Measurements from ENCODE around the gene MYCBPAP.
A peak's percentile ranks its signal among the peaks of the same experiment; 100 is the strongest.

Gene MYCBPAP, protein sequence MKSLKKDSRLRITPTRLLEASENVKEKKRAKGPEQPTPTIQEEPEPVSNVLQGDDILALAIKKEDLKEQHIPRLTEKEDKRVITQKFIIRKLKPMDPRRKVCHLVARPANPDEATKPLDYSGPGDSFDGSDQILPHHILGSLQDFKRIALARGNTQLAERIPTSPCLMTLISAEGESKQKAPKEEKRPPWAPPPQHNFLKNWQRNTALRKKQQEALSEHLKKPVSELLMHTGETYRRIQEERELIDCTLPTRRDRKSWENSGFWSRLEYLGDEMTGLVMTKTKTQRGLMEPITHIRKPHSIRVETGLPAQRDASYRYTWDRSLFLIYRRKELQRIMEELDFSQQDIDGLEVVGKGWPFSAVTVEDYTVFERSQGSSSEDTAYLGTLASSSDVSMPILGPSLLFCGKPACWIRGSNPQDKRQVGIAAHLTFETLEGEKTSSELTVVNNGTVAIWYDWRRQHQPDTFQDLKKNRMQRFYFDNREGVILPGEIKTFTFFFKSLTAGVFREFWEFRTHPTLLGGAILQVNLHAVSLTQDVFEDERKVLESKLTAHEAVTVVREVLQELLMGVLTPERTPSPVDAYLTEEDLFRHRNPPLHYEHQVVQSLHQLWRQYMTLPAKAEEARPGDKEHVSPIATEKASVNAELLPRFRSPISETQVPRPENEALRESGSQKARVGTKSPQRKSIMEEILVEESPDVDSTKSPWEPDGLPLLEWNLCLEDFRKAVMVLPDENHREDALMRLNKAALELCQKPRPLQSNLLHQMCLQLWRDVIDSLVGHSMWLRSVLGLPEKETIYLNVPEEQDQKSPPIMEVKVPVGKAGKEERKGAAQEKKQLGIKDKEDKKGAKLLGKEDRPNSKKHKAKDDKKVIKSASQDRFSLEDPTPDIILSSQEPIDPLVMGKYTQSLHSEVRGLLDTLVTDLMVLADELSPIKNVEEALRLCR

DNA sequence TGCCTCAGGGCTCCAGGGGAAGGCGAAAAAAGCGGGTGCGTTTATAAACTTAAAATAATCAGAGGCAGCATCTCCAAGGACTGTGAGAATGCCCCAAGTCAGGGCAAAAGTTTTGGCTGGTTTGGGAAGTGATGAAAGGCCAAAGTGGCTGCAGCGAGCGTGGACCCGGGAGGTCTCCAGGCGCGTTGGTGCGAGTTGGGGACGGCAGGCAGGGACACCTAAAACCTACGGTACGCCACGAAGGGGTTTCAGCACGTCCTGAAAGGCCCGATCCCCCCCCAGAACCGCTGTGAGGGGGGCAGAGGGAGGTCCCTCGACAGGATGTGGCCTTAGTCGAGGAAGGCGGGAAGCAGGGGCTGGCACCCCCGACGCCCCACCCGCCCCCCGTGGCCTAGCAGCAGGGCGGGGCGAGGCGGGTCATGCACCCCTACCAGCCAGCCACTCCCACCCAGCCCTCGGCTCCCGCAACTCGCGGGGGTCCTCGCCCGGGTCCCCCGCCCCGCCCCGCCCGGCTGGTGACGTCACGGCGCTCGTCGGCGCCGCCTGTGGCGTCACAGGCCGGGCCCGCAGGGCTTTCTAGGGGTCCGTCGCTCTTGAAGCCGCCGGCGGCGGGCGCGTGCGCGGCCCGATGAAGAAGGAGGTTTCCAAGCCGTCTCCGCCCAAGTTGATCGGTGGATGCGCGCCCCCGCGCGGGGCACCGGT lies at the start of gene MYCBPAP:
TSS of gene MYCBPAP (plus strand) at position 569 of the 702 bp plus-strand sequence. CDS start 236 bp downstream, outside the sequence.
- DNase-seq, result peak; percentile 93

DNA sequence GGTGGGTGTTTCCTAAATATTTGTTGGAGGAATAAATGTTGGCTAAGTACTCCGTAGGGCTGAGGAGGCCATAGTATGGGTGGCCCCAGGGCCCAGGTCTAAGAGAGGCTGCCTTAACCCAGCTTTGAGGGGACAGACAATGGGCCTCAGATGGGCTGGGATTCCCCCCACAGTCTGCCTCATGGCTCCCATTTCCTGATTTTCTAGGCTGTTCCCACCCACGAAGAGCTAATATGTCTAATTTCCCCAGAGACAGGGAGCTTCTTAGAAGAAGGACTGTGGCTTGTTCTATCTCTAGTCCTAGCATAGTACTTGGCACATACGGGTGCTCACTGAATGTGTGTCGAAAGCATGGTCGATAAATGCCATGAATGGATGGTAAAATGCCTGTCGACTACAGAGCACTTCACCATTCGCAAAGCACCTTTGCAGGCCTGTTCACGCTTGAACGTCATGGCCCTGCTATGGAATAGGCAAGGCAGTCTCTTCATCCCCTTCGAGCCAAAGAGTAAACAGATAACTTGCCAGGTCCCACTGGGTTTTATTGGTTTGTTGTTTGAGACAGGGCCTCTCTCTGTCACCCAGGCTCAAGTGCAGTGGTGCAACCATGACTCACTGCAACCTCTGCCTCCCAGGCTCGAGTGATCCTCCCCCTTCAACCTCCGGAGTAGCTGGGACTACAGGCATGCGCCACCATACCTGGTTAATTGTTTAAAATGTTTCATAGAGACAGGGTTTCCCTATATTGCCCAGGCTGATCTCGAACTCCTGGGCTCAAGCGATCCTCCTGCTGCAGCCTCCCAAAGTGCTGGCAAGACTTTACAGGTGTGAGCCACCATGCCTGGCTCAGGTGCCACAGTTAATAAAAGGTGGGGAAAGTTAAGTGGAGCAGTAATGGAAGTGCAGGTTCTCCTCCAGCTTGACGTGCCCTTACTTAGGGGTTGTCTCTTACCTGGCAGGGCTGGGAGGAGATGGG lies 49.2 kb upstream of the MYCBPAP start:
- DNase-seq, result no peak

DNA sequence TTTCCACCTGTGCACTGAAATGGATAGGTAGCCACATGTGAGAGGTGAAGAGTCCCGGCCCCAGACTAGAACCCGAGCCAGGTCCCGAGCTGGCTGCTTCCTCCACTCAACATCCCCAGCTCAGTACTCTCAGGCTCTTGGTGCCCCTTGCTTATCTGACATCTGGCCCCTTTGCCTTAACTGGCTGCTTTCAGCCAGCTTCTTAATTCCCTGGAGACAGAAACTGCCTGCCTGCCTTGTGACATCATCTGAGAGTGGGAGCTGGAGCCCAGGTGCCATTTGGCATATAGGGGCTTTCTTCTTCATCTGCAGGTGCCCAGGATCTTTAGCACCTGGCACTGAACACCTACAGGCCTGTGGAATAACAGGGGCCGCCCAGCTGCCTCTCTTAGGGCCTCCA lies 48.5 kb upstream of the MYCBPAP start:
- no peak for DNase-seq

DNA sequence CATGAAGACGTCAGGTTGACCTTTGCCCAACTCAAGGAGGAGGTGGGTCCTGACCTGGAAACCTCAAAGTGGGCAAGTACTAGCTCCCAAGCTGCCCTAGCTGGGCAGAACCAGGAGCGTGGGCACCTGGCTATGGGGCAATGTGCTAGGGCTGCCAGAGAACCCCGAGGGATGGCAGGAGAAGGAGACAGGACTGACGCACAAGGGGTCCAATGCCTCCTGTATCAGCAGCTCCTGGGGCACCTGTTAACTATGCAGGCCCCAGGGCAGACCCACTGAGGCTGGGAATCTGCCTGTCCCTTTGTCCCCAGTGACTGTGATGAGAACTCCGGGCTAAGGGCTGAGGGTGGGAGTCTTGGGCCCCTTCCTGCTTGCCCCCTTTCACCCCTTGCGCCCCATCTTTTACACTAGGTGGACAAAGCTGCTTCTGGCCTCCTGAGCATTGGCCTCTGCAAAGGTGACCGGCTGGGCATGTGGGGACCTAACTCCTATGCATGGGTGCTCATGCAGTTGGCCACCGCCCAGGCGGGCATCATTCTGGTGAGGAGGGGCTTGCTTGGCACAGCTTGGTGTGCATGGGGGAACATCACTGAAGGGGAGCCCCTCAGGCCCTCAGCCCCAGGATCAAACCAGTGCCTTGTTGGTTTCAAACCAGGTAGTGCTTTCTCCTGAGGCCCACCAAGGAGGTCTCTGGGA lies 47.3 kb upstream of the MYCBPAP start:
- no peak for DNase-seq

DNA sequence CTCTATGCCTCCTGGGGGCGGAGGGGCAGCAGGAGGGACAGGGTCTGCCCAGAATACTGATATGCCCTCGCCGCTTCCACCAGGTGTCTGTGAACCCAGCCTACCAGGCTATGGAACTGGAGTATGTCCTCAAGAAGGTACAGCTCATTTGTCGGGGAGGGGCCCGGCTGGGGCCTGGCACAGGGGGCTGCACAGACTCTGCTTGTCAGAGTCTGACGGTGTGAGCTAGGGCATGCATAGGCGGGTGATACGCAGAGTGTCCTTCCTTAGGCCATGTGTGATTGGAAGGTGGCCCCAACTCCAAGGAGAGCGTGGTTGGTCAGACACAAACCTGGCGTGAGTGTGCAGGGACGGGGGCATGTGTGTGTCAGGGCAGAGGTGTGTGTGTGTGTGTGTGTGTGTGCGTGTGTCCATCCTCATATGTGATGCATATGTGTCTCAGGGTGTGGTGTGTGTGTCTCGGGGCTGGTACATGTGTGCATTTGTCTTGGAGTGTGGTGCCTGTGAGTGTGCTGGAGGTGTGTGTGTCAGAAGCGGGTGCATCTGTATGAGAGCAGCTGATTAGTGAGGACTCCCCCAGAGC lies 46.6 kb upstream of the MYCBPAP start:
- no peak for DNase-seq

DNA sequence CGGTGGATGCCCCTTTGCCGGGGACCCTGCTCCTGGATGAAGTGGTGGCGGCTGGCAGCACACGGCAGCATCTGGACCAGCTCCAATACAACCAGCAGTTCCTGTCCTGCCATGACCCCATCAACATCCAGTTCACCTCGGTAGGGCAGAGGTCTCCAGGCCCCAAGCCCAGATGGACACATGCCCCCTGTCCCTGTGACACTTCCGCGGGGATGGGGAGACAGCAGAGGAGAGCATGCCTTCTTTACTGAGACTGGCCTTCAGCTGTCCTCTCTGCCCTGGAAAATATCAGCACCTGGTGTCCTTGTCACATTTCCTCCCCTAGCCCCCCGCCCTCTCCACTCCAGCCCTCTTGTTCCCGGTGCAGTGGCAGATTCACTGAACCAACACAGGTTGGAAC lies 45.8 kb upstream of the MYCBPAP start:
- DNase-seq, result no peak

DNA sequence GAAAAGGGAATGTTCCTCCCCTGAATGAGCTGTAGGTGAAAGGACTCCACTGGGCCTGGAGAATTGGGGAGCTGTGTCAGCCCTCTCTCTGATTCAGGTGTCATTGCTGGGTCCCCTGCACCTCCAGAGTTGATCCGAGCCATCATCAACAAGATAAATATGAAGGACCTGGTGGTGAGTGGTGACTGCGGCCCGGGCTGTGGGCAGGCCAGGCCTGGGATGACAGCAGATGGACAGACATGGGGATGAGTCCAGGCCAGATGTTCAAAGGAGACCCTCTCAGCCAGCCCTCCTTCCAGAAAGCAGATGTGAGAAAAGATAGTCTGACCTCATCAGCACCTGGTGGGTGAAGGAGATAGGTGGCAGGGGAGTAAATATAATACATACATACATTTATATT lies 44.1 kb upstream of the MYCBPAP start:
- DNase-seq, result no peak

DNA sequence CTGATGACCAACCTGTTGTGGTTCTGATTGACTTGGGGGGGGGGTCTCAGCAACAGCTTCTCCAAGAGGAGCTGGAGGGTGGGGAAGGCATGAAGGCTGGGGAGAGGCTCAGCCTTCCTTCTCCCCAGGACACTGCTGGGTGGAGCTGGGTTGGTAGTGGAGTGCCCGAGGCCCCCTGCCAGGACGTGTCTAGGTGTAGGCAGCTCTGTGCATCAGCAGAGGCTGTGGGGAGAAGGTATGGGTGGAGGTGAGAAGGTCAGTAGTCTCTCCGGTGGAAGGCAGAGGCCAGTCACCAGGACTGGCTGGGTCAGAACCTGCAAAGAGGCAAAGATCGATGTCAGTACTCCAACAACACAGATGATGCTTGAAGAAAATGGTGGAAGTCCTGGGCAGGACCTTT lies 43.5 kb upstream of the MYCBPAP start:
- no peak for DNase-seq

DNA sequence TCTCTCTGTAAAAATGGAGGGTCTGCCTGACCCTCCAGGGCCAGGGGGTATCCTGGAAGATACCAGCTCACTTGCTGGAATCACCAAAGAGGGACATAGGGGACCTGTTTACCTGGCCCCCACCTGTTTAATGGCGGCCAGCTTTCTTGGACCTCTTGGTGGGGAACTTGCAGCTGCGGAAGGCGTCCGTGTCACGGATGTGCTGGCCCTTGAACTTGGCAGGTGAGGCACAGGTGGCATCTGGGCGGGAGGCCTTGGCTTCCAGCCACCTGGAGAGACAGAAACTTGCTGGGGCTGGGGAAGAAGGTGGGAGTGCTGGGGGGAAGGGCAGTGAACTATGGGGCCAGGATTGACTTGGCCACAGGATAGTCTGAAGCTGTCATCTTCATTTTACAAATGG lies 43.1 kb upstream of the MYCBPAP start:
- DNase-seq, result no peak

DNA sequence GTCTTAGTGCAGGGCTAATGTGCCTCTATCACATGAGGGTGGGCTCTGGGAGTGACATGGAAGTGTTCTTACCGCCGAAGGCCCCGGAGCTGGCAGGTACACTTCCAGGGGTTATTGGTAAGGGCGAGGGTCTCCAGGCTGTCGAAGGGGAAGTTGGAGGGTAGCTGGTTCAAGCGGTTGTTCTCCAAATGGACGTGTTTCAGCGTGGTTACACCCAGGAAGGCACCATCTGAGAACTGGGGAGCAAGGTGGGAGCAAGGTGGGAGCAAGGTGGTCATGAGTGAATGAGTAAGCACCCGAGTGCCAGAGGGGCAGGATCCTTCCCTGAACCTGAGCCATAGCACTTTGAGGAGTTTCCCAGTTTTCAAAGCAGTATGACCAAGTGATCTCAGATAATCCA lies 42.6 kb upstream of the MYCBPAP start:
- no peak for DNase-seq

DNA sequence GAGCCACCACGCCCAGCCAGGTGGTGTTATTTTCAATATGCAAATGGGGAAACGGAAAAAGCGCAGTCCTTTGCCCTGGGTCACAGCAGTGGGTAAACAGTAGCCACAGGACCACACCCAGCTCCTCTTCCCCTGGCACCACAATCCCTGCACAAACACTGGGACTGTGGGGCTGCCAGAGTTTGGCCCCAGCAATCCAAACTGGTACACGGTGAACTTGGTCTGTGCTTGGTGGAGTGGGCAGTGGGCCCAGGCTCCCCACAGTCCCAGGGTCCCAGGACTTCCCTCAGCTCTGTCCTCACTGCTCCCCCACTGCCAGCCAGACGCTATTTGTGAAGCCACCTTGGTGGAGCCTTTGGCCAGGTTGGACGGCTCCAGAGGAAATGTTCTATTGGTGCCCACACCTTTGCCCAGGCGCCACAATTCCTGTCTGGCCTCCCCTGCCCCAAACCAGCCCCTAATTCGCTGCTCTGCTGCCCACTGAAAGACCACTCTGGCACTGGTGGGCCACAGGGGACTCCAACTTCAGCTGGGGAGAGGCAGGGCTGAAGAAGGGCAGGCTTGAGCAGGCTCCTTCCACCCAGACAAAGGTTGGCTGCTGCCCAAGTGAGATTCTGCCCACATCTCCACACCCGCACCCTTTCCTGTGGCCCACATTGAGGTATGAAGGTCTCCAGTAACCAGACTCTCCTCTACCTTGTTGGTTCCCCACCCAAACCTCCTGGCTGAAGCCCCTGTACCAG lies 41.7 kb upstream of the MYCBPAP start:
- no peak for DNase-seq

DNA sequence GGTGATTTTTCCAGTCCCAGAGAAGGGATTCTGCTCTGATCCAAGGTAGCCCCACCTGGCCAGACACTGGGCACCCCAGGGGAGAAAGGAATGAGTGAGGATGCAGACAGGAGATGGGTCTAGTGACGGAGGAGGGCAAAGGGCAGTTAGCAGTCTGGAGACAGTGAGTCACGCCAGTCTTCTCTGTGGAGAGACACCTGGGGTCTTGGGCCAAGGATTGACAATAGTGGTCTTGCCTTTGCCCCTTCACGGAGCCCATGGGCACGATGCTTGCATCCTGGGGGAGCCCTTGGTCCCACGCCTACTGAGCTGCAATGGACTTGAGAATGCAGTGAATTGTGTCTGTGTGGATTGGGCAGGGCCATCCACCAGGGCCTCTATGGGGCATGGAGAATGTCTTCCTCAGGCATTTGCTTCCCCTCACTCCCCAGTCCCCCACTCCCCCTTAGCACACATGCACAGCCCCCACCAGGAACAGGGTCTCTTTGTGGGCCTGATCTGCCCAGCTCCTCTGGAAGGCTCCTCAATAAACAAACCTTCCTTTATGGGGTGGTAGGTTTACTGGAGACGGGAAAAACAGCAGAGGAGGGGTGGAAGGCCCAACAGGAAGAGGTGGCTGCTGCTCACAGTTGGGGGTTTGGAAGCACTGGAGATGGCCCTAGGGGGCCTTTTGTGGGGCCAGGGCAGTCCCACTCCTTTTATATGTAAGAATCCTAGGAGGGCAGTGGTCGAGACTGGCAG lies 41.0 kb upstream of the MYCBPAP start:
- DNase-seq, result no peak

DNA sequence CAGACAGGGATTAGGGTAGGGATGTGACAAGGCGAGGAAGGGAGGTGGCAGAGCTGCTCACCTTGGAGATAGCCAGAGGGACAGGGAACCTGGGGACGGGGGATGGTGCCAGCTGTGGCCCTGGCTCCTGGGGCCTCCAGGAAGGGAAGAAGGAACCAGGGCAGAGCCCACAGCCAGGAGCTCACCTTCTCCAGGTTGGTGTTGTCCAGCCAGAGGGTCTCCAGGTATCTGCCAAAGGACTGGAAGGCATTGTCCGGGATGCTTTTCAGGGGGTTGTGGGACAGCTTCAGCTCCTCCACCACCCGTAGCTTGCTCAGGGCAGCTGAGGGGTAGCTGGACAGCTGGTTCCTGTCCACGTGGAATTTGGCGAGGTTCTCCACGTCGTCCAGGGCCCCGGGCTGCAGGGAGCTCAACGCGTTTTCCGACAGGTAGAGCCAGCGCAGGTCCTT lies 40.4 kb upstream of the MYCBPAP start:
- no peak for DNase-seq

DNA sequence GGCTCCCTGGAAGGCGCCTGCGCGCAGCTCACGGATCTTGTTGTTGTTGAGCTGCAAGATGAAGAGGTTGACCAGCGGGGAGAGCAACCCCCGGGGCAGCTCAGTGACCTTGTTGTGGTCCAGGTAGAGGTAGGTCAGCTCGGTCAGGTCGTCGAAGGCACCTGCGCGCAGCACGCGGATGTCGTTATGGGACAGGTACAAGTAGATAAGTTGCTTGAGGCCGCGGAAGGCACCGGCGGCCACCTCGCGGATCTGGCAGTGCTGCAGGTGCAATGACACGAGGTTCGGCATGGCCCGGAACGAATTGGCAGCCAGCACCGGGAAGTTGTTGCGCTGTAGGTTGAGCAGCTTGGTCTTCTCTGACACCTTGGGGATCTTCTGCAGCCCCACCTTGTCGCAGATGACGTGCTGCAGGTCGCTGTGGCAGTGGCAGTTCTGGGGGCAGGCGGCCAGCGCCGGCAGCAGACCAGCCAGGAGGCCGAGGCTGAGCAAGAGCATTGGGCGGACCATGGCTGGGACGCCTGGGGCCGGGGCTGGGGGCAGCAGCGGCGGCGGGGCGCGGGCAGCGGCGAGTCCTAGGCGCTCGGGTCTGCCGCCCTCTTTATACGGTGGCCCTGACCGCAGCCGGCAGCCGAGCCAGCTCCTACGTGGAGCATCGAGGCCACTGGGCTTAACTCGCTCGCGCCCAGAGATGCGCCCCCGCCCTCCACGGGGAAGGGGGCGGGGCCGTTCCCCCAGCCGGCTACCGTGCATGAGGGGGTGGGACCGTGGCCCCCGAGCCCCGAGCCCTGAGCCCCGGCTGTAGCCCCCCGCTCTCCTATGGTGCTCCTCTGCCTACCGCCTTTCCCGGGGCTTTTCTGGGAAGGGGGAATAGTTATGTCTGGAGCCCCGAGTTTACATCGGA lies 39.7 kb upstream of the MYCBPAP start, which contains the start of gene CHAD:
TSS of gene CHAD (minus strand) at position 577 of the 904 bp plus-strand sequence. CDS start at position 510, 67 bp downstream.
- DNase-seq, result no peak

DNA sequence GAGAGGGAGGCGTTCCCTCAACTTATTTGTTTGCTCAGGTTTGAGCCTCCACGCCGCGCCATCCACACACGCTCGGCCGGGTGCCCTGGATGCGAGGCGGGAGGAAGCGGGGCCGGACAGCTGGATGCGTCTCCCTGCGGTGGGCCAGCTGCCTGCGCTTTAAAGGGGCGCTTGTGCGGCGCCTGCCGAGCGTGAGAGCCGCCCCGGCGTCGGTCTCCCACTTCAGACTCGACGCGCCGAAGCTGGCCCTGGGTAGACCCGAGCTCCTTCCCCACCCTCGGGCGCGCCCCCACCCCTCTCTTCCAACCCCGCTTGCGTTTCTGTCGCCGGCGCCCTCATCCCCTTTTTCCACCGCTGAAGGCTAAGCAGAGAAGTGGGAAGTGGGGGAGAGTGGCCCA lies 39.0 kb upstream of the MYCBPAP start:
- DNase-seq, result no peak

DNA sequence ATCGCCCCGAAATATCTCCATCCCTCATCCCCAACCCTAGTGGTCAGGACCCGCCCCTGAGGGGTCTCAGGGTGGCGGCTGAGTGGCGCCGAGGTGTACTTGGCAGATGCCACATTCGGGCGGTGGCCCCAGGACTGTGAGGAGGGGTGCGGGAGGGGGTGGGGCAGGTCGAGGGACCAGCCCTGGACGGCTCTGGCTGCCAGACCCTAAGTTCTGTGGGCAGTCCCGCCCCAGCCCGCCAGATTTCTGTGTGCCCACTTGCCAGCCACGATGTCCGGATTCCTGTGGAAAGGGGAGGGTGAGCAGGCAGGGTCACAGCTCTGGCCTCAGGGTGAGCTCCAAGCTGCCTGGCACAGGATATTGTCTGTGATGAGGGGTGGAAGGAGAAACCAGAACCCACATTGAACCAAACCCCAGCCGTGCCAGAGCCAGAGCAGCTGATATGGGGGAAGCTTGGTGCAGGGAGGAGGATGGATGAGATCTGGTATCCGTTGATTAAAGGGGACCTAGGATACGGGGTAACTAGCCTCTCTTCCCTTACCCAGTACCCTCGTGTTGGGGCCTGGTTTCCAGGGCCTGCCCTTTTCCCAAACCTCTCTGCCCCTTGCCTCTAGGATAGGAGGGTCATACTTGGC lies 38.5 kb upstream of the MYCBPAP start:
- DNase-seq, result no peak

DNA sequence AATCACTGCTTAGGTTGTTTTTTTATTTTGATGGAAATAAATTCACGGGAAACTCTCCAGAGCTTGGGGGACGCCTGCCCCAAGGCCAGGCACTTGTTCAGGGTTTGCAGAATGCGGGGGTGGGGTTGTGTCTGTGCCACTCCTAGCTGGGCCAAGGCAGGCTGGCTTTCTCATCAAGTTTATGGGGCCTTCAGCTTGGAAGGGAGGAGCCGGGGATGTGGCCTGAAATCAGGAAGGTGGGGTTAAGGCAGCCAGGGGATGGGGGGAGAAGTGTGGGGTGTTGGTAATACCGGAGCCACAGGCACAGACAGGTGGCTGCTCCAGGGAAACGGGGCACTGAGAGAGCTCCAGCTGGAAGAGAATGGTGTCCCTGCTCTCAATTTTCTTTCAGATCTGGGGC lies 37.8 kb upstream of the MYCBPAP start:
- DNase-seq, result no peak
